Glutamatergic neuron (in vitro differentiated cells): ENCODE results near the gene SCYL2. TPM values are rescaled to one million over a fixed set of nuclear protein-coding genes. Genes with fewer than 3 reads are reported as not detected.
"Not testable (repeated sequence)": the region's sequence is repeated elsewhere in the genome, so short reads cannot be mapped to it uniquely, and the experiment has no call there.

Source experiments
- DNase-seq: peaks from one replicate; pipeline ENCODE4 v3.0.0; 2022
- H3K27ac Mint-ChIP-seq: one replicate; pipeline ENCODE4 v1.8.0; 2020; ENCODE audit warnings: mild to moderate bottlenecking, mixed read lengths, inconsistent platforms; ENCODE audit not compliant: unreplicated experiment
- H3K27me3 Mint-ChIP-seq: one replicate; pipeline ENCODE4 v1.8.0; 2020; ENCODE audit warnings: mild to moderate bottlenecking, moderate library complexity, mixed read lengths, inconsistent platforms; ENCODE audit not compliant: unreplicated experiment
- H3K36me3 Mint-ChIP-seq: one replicate; pipeline ENCODE4 v1.8.0; 2020; ENCODE audit warnings: mild to moderate bottlenecking, mixed read lengths, inconsistent platforms; ENCODE audit not compliant: unreplicated experiment
- H3K4me1 Mint-ChIP-seq: one replicate; pipeline ENCODE4 v1.8.0; 2020; ENCODE audit warnings: mild to moderate bottlenecking, low read depth, mixed read lengths, inconsistent platforms; ENCODE audit not compliant: unreplicated experiment
- H3K4me3 Mint-ChIP-seq: one replicate; pipeline ENCODE4 v1.8.0; 2020; ENCODE audit warnings: mild to moderate bottlenecking, mixed read lengths, inconsistent platforms; ENCODE audit not compliant: unreplicated experiment
- H3K9me3 Mint-ChIP-seq: one replicate; pipeline ENCODE4 v1.8.0; 2020; ENCODE audit warnings: mild to moderate bottlenecking, moderate library complexity, mixed read lengths, inconsistent platforms; ENCODE audit not compliant: unreplicated experiment
- CTCF ChIP-seq: fragments of 200-600 bp; sonication (generic); IDR thresholded peaks from one replicate; pipeline ENCODE4 v1.5.0; 2021; ENCODE audit not compliant: partially characterized antibody, unreplicated experiment
- total RNA-seq: library from RNA; stranded (reverse); fragmentation: NEBNext Ultra II Directional; extraction: Animal tissue kit (Norgen Biotek cat#: 25700); gene quantifications from one replicate; pipeline ENCODE4 v1.2.1, GENCODE V29; 2021; ENCODE audit not compliant: unreplicated experiment

SCYL2 gene
- total RNA-seq, 1 donor from 2014 or later: 106 TPM

- Mint-ChIP-seq H3K9me3 (peaks cover 2% of the 10 kb centered on the region), H3K27me3 (peaks cover 2% of the 10 kb centered on the region), H3K36me3 (peaks cover 11% of the 10 kb centered on the region), H3K4me1 (peaks cover 5% of the 10 kb centered on the region), H3K4me3 (no peak overlapping the region), H3K27ac (no peak overlapping the region)
- TF ChIP-seq CTCF: no peak
- DNase-seq: no peak
Observed at GRCh38 chr12:100295764-100296555, 29.0 kb downstream of the SCYL2 start.

DNA sequence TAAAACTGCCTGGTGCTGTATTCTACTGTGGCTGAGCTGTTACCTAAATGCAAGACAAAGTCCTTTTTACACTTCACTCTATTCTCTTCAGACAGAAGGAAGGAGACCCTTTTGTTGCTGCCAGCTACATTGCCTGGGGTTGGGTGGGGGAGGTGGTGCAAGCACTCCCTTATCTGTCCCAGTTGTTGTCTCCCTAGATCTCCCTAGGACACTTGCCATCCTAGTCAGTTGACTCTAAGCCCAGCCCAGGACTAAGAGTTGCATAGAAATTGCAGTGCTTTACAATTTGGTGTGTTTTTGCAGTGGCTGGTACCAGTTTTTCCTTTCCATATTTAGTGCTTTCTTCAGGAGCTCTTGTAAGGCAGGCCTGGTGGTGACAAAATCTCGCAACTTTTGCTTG is 35.1 kb downstream of the SCYL2 start:
- Mint-ChIP-seq H3K4me1 (no peaks in the 10 kb centered on the region), H3K9me3 (peaks cover 11% of the 10 kb centered on the region), H3K27ac (no peak overlapping the region), H3K27me3 (peaks cover 2% of the 10 kb centered on the region), H3K36me3 (peaks cover 56% of the 10 kb centered on the region), H3K4me3 (no peak overlapping the region)
- no peak for DNase-seq
- TF ChIP-seq CTCF: no peak

GRCh38 chr12:100303831-100304230 is 36.9 kb downstream of the SCYL2 start:
- Mint-ChIP-seq H3K27ac (no peak overlapping the region), H3K36me3 (peaks cover 58% of the 10 kb centered on the region), H3K27me3 (peaks cover 2% of the 10 kb centered on the region), H3K9me3 (peaks cover 11% of the 10 kb centered on the region), H3K4me3 (no peak overlapping the region), H3K4me1 (no peaks in the 10 kb centered on the region)
- DNase-seq: no peak
- no peak for TF ChIP-seq CTCF

DNA sequence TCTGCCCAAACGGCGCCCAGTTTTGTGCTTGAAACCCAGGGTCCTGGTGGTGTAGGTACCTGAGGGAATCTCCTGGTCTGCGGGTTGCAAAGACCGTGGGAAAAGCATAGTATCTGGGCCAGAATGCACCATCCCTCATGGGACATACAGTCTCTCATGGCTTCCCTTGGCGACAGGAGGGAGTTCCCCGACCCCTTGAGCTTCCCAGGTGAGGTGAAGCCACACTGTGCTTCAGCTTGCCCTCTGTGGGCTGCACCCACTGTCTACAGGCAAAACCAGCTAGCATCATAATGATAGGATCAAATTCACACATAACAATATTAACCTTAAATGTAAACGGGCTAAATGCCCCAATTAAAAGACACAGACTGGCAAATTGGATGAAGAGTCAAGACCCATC is 37.4 kb downstream of the SCYL2 start:
- H3K27me3 Mint-ChIP-seq, DNase-seq, H3K4me1 Mint-ChIP-seq, H3K4me3 Mint-ChIP-seq, H3K27ac Mint-ChIP-seq: not testable (repeated sequence)
- peaks cover 56% of the 10 kb centered on the region for H3K36me3 Mint-ChIP-seq
- peaks cover 11% of the 10 kb centered on the region for H3K9me3 Mint-ChIP-seq

DNA sequence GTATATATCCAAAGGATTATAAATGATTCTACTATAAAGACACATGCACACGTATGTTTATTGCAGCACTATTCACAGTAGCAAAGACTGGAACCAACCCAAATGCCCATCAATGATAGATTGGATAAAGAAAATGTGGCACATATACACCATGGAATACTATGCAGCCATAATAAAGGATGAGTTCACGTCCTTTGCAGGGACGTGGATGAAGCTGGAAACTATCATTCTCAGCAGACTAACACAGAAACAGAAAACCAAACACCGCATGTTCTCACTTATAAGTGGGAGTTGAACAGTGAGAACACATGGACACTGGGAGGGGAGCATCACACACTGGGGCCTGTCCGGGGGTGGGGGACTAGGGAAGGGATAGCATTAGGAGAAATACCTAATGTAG is 41.2 kb downstream of the SCYL2 start:
- not testable (repeated sequence) for H3K9me3 Mint-ChIP-seq, H3K4me3 Mint-ChIP-seq, H3K27ac Mint-ChIP-seq, H3K27me3 Mint-ChIP-seq, H3K4me1 Mint-ChIP-seq, DNase-seq
- H3K36me3 Mint-ChIP-seq: peaks cover 37% of the 10 kb centered on the region

- H3K27me3 Mint-ChIP-seq: no peaks in the 10 kb centered on the region
- H3K36me3 Mint-ChIP-seq: peaks cover 10% of the 10 kb centered on the region
- no peak overlapping the region for H3K27ac Mint-ChIP-seq
- H3K9me3 Mint-ChIP-seq: peaks cover 2% of the 10 kb centered on the region
- TF ChIP-seq CTCF: no peak
- H3K4me1 Mint-ChIP-seq: no peaks in the 10 kb centered on the region
- H3K4me3 Mint-ChIP-seq: no peak overlapping the region
- no peak for DNase-seq
Observed at GRCh38 chr12:100311317-100311716, 44.3 kb downstream of the SCYL2 start.
